ENCODE results near the gene LTC4S.
A peak's percentile ranks its signal among the peaks of the same experiment; 100 is the strongest.

The LTC4S gene, protein sequence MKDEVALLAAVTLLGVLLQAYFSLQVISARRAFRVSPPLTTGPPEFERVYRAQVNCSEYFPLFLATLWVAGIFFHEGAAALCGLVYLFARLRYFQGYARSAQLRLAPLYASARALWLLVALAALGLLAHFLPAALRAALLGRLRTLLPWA

GRCh38 chr5:179793468-179794139 is at the start of gene LTC4S:
Gene LTC4S, plus strand, starts transcription at chr5:179793986. Its CDS starts 95 bp downstream, at chr5:179794081.
- peak; percentile 79 for DNase-seq

- peak; percentile 17 for DNase-seq
Observed at GRCh38 chr5:179744106-179744505, 49.7 kb upstream of the LTC4S start.

GRCh38 chr5:179746872-179747271 is 46.9 kb upstream of the LTC4S start:
- no peak for DNase-seq

GRCh38 chr5:179747811-179748210 is 46.0 kb upstream of the LTC4S start:
- DNase-seq = no peak

DNA sequence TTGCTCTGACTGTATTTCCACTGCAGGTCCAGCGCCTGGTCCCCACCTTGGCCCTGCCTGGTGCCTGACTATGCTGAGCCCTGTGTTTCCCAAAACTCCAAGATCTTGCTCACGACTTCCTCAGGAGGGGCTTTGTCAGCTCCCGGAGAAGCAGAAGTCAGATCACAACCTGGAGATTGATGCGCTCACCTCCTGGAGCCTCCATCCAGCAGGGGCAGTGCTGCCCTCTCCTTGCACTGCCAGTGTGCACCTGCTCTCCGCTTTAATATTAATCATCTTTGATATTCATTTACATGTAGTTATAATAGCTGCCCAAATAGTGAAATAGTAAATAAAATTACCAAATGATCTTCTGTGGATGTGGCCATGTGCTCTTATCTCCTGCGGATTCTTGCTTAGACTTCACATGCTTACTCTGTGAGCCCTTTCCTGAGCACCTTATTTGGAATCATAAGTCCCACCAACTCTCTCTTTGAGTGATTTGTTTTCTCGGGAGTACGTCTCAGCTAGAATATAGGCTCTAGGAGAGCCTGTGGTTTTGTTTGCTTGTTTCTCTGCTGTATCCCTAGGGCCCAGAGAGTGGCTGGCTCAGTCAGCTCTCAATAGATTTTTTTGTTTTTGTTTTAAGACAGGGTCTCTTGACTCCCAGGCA is 43.8 kb upstream of the LTC4S start:
- peak; percentile 28 for DNase-seq

DNA sequence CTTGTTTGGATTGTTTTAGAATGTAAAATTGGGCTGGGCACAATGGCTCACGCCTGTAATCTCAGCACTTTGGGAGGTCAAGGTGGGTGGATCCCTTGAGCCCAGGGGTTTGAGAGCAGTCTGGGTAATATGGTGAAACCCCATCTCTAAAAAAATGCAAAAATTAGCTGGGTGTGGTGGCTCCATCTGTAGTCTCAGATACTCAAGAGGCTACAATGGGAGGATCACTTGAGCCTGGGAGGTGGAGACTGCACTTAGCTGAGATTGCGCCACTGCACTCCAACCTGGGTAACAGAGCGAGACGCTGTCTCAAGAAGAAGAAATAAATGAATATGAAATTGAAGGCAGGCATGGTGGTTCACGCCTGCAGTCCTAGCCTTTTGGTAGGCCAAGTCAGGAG is 39.8 kb upstream of the LTC4S start:
- peak; percentile 24 for DNase-seq

GRCh38 chr5:179755022-179755421 is 38.8 kb upstream of the LTC4S start:
- DNase-seq = no peak

GRCh38 chr5:179758955-179759354 is 34.8 kb upstream of the LTC4S start:
- peak; percentile 61 for DNase-seq

GRCh38 chr5:179759581-179760551 is 33.9 kb upstream of the LTC4S start:
- DNase-seq = peak; percentile 69

DNA sequence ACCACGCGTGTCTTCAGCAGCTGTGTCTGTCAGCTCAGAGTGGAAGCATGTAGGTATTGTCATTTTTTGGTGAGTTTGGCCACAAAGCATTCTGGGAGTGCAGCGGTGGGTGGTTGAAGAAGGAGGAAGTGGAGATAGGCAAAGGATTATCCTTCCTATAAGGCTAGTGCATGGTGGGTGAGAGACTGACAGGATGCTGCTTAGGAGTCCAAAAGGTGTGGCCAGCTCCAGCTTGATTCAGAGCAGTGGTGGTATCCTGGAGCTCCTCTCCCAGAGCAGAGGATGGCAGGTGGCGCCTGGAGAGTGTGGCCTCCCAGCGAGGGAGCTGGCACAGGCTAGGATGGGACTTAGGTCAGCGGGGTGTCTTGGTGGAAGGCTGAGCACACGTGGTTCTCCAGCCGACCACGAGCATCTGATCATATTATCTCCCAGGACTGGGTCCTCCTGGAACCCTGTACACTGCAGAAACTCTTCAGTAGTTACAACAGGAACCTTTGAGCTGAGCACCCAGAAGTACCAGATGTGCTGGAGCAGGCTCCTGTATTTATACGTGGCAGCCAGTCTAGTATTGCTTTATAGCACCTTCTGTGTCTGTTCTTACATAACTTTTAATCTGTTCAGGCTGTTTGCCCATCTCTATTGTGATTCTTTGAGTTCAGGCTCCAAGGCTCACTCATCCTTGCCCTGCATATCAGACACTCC is 31.6 kb upstream of the LTC4S start:
- no peak for DNase-seq

DNA sequence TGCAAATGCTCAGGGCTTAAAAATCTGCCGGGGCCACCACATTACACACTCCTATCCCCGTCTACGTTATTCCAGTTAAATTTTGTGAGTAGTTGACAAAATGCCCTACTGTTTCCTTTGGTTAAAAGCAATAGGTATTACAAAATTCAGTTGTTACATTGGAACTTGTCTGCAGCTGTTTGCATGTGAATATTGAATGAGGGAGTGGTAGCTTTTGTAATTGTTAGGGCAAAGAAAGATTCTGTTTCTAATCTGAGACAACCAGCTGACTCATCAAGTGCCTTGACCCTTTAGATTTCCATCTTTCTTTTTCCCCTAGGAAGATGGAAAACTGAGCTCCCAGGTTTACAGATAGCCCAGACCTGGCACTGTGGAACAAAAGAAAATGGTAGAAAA is 31.0 kb upstream of the LTC4S start:
- DNase-seq = no peak

DNA sequence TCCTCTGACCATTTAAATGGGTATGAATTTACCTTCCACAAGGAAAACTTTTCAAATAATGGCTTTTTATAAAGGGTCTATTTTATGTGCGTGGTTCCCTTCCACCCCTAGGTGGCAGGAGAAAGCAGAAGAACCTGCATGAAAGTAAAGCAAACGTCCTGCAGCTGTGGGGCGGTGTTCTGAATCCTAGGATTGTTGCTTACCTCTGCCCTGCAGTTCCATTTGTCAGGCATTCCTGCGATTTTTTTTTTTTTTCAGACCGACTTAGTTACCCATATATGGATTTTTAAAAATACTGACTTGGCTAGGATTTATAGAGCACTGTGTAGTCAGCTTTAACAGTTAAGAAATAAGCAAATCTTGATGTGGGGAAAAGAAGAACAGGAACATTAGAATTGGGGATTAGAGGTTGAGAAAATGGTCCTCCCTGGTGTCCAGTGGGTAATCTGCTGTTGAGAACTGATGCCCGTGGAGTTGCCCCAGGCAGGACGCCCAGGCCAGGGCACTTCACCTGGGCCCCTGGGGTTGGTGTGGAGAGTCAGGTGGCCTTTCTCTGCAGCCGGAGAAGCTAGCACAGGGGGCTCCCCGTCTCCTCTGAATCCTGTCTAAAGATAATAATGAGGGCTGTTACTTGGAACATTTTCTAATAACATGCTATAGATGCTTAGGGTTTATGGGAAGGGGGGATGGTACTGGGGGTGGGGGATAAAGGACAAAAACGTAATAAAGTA is 30.4 kb upstream of the LTC4S start:
- DNase-seq = peak; percentile 77

- DNase-seq = no peak
Observed at GRCh38 chr5:179764056-179764455, 29.7 kb upstream of the LTC4S start.

DNA sequence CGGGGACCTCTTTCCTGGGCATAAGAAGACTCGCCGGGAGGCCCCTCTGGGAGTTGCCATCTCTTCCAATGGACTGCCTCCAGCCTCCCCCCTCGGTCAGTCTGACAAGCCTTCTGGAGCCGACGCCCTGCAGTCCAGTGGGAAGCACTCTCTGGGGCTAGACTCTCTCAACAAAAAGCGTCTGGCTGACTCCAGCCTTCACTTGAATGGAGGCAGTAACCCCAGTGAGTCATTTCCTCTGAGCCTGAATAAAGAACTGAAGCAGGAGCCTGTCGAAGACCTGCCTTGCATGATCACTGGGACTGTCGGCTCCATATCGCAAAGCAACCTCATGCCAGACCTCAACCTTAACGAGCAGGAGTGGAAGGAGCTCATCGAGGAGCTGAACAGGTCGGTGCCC is 28.4 kb upstream of the LTC4S start:
- DNase-seq = no peak

DNA sequence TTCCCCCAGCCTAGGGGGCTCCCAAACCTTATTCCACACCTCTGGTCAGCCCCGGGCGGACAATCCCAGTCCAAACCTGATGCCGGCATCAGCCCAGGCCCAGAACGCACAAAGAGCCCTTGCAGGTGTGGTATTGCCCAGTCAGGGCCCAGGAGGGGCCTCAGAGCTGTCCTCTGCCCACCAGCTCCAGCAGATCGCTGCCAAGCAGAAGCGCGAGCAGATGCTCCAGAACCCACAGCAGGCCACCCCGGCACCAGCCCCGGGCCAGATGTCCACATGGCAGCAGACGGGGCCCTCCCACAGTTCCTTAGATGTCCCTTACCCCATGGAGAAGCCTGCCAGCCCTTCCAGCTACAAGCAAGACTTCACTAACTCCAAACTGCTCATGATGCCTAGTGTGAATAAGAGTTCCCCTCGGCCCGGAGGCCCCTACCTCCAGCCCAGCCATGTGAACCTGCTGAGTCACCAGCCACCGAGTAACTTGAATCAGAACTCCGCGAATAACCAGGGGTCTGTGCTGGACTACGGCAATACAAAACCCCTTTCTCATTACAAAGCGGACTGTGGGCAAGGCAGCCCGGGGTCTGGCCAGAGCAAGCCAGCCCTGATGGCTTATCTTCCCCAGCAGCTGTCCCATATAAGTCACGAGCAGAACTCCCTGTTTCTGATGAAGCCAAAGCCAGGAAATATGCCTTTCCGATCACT is 27.6 kb upstream of the LTC4S start:
- no peak for DNase-seq

- DNase-seq = no peak
Observed at GRCh38 chr5:179766726-179767455, 26.9 kb upstream of the LTC4S start.

DNA sequence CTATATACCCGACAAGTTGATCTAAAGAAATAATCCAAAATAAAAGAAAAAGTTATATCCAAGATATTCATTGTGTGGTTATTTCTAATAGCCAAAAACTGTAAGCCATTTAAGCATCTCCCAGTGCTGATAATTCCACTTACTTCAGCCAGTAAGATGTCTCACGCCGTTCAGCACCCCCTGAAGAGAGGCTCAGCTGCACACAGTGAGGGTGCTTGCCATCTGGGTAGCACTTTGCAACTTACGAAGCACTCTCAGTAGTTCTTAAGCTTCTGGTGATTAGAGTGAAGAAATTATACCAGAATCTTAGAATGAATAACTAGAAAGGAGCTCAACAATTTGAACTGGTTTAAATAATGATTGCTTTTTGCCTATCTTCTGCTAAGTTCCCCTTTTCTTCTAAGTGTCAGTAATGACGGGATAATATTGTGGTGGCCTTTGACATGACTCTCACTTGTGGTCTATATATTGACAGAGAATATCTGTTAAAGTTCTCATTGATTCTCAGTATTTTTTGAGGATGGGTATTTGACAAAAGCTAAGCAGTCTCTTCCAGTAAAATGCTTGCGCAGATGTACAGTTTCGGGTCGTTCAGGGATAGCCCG is 26.2 kb upstream of the LTC4S start:
- DNase-seq = no peak

- no peak for DNase-seq
Observed at GRCh38 chr5:179768326-179769085, 25.3 kb upstream of the LTC4S start.

DNA sequence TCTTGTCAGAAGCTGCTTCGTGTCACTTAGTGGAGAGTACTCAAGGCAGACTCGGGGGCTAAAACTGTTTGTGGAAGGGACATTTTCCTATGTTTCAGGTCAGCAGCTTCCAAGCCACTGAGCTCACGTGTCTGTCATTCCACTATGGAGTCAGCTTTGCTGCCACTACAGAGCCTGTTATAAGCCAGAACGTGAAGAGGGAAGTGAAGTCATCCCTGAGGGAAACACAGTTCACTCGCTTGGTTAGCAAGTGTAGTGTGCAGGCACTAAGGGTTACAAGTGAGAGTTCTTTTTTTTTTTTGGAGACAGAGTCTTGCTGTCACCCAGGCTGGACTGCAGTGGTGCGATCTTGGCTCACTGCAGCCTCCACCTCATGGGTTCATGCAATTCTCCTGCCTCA is 24.5 kb upstream of the LTC4S start:
- DNase-seq = no peak

Data from activated effector memory CD4-positive, alpha-beta T cell treated with anti-CD3 and anti-CD28 coated beads, Interleukin-2, amount 50 U/mL, for 16 hours (primary cell).